Astrocyte of the cerebellum (primary cell): ENCODE measurements around the gene BTG4.

Experiments used
- DNase-seq: peaks from one replicate; pipeline ENCODE4 v3.0.0-alpha.2; 2011; ENCODE audit warnings: low read depth
- H3K4me3 ChIP-seq: 2 replicates; pipeline ENCODE4 v1.5.1; 2011; ENCODE audit warnings: mild to moderate bottlenecking, low read depth, low read length, moderate library complexity
- in situ Hi-C: cut with HindIII; loops from 2 replicates; pipeline ENCODE4 v1.10.0; 2017; ENCODE audit warnings: low sequenced_read_pairs
- TF ChIP-seq, protein P1 (sequence below): IDR thresholded peaks from 2 replicates; pipeline ENCODE4 v1.5.1; 2012; ENCODE audit warnings: low read length, low read depth, moderate library complexity, mild to moderate bottlenecking; ENCODE audit errors: missing control alignments

BTG4 gene

DNA sequence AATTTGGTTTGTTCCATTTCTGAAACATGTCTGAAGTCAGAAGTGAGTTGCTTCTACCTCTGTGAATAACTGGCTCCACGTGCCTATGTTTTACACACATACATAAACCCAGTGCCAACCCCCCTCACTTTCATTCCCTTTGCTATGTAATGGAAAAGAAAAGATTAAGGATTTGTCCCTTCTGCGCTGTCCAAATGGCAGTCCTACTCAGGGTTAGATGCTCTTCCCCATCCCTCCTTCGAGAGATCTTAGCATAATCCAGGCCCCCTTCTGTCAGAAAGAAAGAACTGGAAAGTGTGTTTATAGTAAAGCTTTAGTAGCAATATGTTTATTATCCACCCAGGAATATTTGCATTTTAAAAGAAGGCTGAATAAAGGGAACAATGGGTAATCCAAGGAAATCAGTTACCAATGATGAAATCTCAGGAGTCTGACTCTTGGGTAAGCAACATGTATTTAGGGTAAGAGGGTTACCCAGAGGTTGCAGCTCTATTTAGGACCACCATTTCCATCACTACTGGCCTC, 25.2 kb upstream of the BTG4 start:
- no peak for DNase-seq
- TF ChIP-seq, protein P1, sequence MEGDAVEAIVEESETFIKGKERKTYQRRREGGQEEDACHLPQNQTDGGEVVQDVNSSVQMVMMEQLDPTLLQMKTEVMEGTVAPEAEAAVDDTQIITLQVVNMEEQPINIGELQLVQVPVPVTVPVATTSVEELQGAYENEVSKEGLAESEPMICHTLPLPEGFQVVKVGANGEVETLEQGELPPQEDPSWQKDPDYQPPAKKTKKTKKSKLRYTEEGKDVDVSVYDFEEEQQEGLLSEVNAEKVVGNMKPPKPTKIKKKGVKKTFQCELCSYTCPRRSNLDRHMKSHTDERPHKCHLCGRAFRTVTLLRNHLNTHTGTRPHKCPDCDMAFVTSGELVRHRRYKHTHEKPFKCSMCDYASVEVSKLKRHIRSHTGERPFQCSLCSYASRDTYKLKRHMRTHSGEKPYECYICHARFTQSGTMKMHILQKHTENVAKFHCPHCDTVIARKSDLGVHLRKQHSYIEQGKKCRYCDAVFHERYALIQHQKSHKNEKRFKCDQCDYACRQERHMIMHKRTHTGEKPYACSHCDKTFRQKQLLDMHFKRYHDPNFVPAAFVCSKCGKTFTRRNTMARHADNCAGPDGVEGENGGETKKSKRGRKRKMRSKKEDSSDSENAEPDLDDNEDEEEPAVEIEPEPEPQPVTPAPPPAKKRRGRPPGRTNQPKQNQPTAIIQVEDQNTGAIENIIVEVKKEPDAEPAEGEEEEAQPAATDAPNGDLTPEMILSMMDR: no peak
- in situ Hi-C loops: no loop called here

GRCh38 chr11:111535281-111535680, 23.1 kb upstream of the BTG4 start:
- no peak overlapping the region for H3K4me3 ChIP-seq
- no peak for DNase-seq
- in situ Hi-C loops: no loop called here
- TF ChIP-seq, protein P1: no peak

More for the DNA sequence above, 25.2 kb upstream of the BTG4 start:
- no peak overlapping the region for H3K4me3 ChIP-seq

DNA sequence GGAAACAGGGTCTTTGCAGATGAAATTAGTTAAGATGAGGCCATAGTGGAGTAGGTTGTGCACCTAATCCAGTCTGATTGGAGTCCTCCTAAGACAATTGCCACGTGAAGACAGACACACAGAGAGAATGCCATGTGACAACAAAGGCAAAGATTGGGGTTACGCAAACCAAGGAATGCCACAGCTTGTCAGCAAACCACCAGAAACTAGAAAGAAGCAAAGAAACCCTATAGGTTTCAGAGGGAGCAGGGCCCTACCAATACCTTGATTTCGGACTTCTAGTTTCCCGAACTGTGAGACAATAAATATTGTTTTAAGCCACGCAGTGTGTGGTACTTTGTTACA, 20.2 kb upstream of the BTG4 start:
- in situ Hi-C loops: no loop called here
- TF ChIP-seq, protein P1: no peak
- H3K4me3 ChIP-seq: no peak overlapping the region
- DNase-seq: no peak

- no peak overlapping the region for H3K4me3 ChIP-seq
- TF ChIP-seq, protein P1: no peak
- in situ Hi-C loops: no loop called here
- peak; percentile 68 for DNase-seq
Measured at GRCh38 chr11:111531687-111532364, 19.6 kb upstream of the BTG4 start.

DNA sequence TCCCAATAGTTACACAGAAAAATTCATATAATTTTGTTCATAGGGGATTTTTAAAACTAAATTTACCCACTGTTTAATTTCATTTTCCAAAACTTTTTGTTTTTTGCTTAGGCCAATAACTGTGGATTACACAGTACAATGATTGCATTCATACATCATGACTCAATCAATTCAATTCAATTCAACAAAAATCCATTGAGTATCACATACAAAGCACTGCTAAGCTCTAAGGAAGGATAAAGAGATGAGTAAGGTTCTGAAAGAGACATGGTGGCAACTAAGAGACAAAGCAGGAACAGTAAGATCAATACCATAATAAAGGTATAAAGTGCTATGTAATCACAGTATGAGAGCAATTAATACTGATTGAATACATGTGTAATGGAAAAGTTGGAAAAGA, 18.9 kb upstream of the BTG4 start:
- in situ Hi-C loops: no loop called here
- no peak for DNase-seq
- no peak overlapping the region for H3K4me3 ChIP-seq
- TF ChIP-seq, protein P1: no peak

DNA sequence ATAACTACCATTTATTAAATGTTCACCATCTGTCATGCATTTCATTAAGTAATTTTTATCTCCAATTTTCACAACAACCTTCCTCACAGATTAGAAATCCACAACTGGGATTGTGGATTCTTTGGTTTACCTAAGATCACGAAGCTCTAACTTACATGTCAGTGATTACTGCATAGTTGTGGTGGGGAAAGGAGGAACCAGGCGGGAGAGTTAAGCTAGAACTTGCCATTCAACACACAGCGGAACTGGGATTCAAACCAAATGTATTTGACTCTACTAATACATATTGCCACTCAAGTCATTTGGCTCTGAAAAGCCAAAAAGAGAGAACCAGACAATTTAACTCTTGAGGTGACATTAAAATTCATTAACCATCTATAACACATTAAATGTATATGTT, 17.9 kb upstream of the BTG4 start:
- in situ Hi-C loops: no loop called here
- TF ChIP-seq, protein P1: no peak
- DNase-seq: no peak
- no peak overlapping the region for H3K4me3 ChIP-seq
